GM12878 (cell line): Measurements from ENCODE around the gene RETN. TPM values are rescaled to one million over a fixed set of nuclear protein-coding genes. Genes with fewer than 3 reads are reported as not detected.

ENCODE experiments used
- ATAC-seq: fragments of 200-7000 bp; cut with Tn5 transposase; 3 replicates; pipeline ENCODE4 v1.9.1; 2020; ENCODE audit warnings: mild to moderate bottlenecking, moderate library complexity
- BruUV-seq: library from RNA; stranded (reverse); fragments of 400-500 nt; replicated peaks from 2 replicates; lab custom pipeline; 2021; lab: Mats Ljungman, UMichigan
- CTCF ChIA-PET: fragments of 300-600 bp; sonication (Branson Sonifier 250); formaldehyde crosslinking; extraction: SDS; loops from one replicate; lab custom pipeline; 2021; ENCODE audit warnings: inconsistent platforms; lab: Yijun Ruan, JAX
- POLR2A ChIA-PET: fragments of 350-600 bp; formaldehyde crosslinking; extraction: SDS; loops from one replicate; lab custom pipeline; 2021; ENCODE audit warnings: inconsistent platforms; lab: Charles Lee
- RAD21 ChIA-PET: fragments of 300-600 bp; sonication (Branson Sonifier 250); formaldehyde crosslinking; loops from one replicate; lab custom pipeline; 2023; ENCODE audit warnings: antibody characterized with exemption; ENCODE audit not compliant: unreplicated experiment; lab: Charles Lee
- SMC1A ChIA-PET: fragments of 300-600 bp; sonication (Branson Sonifier 250); formaldehyde crosslinking; loops from one replicate; lab custom pipeline; 2023; ENCODE audit not compliant: unreplicated experiment, uncharacterized antibody; lab: Charles Lee
- DNase-seq: peaks from one replicate; pipeline ENCODE4 v3.0.0-alpha.2; 2011; ENCODE audit warnings: low read depth, low spot score
- FAIRE-seq: peaks from 3 replicates; lab custom pipeline; 2011; peaks lifted over from hg19 to GRCh38; lab: Jason Lieb, UNC
- H2AFZ ChIP-seq: 2 replicates; pipeline ENCODE4 v1.6.0; 2011; ENCODE audit warnings: low read depth, low read length, control low read depth; ENCODE audit not compliant: control insufficient read depth
- H3K27ac ChIP-seq: 2 replicates; pipeline ENCODE4 v1.5.1; 2011; ENCODE audit warnings: control low read depth; ENCODE audit not compliant: control insufficient read depth, insufficient read depth
- H3K27me3 ChIP-seq, 2 experiments: replicated peaks in 1 of 2; 2 replicates each; pipeline versions ENCODE4 v1.6.0 to v1.6.1; 2011; ENCODE audit warnings: low read length in 1 of 2; ENCODE audit not compliant: control insufficient read depth in 2 of 2, insufficient read depth in 2 of 2
- H3K36me3 ChIP-seq, 2 experiments: 2 replicates each; pipeline ENCODE4 v1.5.1; 2011; ENCODE audit warnings: low read length in 1 of 2; ENCODE audit not compliant: control insufficient read depth in 2 of 2, insufficient read depth in 2 of 2
- H3K4me1 ChIP-seq: 2 replicates; pipeline ENCODE4 v1.6.1; 2011; ENCODE audit warnings: mild to moderate bottlenecking, low read length, moderate library complexity, mixed read lengths; ENCODE audit not compliant: control insufficient read depth, insufficient read depth
- H3K4me2 ChIP-seq: 2 replicates; pipeline ENCODE4 v1.6.0; 2011; ENCODE audit warnings: control low read depth; ENCODE audit not compliant: control insufficient read depth, insufficient read depth
- H3K4me3 ChIP-seq: fragments of 200-600 bp; sonication (generic); 2 replicates; pipeline ENCODE4 v1.5.1; 2016
- H3K79me2 ChIP-seq: 2 replicates; pipeline ENCODE4 v1.6.0; 2011; ENCODE audit warnings: low read length; ENCODE audit not compliant: control insufficient read depth, insufficient read depth
- H3K9ac ChIP-seq: 2 replicates; pipeline ENCODE4 v1.8.0; 2011; ENCODE audit warnings: low read length, control low read depth, mixed read lengths; ENCODE audit not compliant: control insufficient read depth, insufficient read depth
- H3K9me3 ChIP-seq: replicated peaks from 3 replicates; pipeline ENCODE4 v1.5.1; 2011; ENCODE audit warnings: mild to moderate bottlenecking, low read length; ENCODE audit not compliant: control insufficient read depth, insufficient read depth
- H4K20me1 ChIP-seq: 2 replicates; pipeline ENCODE4 v1.6.0; 2011; ENCODE audit not compliant: control insufficient read depth, insufficient read depth
- ATF7 ChIP-seq: fragments of 450-650 bp; IDR thresholded peaks from 2 replicates; pipeline ENCODE4 v1.6.1; 2016; ENCODE audit warnings: low read depth, mild to moderate bottlenecking
- BACH1 ChIP-seq: fragments of 450-650 bp; IDR thresholded peaks from 2 replicates; pipeline ENCODE4 v1.6.1; 2017; ENCODE audit warnings: mild to moderate bottlenecking, borderline replicate concordance
- BCL3 ChIP-seq: IDR thresholded peaks from 2 replicates; pipeline ENCODE4 v1.6.1; 2011; ENCODE audit warnings: borderline replicate concordance, low read depth, mild to moderate bottlenecking, moderate library complexity, low read length; ENCODE audit not compliant: insufficient read depth, poor library complexity, severe bottlenecking
- CREB1 ChIP-seq: IDR thresholded peaks from 2 replicates; pipeline ENCODE4 v1.6.1; 2012; ENCODE audit warnings: low read depth, mild to moderate bottlenecking, inconsistent platforms
- EP300 ChIP-seq, 2 experiments: fragments of 150-350 bp in 1 of 2; IDR thresholded peaks; 2 replicates each; pipeline ENCODE4 v1.6.1; 2011 to 2012; ENCODE audit warnings: low read depth in 2 of 2, low read length in 2 of 2, borderline replicate concordance in 1 of 2, improper control_type of control experiment in 1 of 2, inconsistent platforms in 1 of 2; ENCODE audit not compliant: control insufficient read depth in 1 of 2
- HCFC1 ChIP-seq: fragments of 150-350 bp; IDR thresholded peaks from 2 replicates; pipeline ENCODE4 v1.6.1; 2014; ENCODE audit warnings: low read length
- KDM1A ChIP-seq: fragments of 200-600 bp; sonication (generic); IDR thresholded peaks from 2 replicates; pipeline ENCODE4 v1.6.1; 2016; ENCODE audit warnings: borderline replicate concordance
- NBN ChIP-seq: fragments of 450-650 bp; IDR thresholded peaks from 2 replicates; pipeline ENCODE4 v1.6.1; 2016
- PML ChIP-seq: IDR thresholded peaks from 2 replicates; pipeline ENCODE4 v1.6.1; 2012; ENCODE audit warnings: low read length, inconsistent platforms
- POLR2A ChIP-seq: IDR thresholded peaks from 2 replicates; pipeline ENCODE4 v1.6.1; 2011; ENCODE audit warnings: low read depth, mild to moderate bottlenecking, low read length
- POLR2AphosphoS5 ChIP-seq: IDR thresholded peaks from 2 replicates; pipeline ENCODE4 v1.6.1; 2011; ENCODE audit warnings: mild to moderate bottlenecking, low read length, inconsistent platforms
- POU2F2 ChIP-seq: IDR thresholded peaks from 3 replicates; pipeline ENCODE4 v1.6.1; 2011; ENCODE audit warnings: low read depth, mild to moderate bottlenecking, low read length, borderline replicate concordance
- RAD51 ChIP-seq: fragments of 450-650 bp; IDR thresholded peaks from 2 replicates; pipeline ENCODE4 v1.6.1; 2016; ENCODE audit warnings: moderate library complexity, mild to moderate bottlenecking, inconsistent platforms
- RBBP5 ChIP-seq: fragments of 200-600 bp; sonication (generic); conservative IDR thresholded peaks from 2 replicates; pipeline ENCODE4 v1.6.1; 2016
- RFX5 ChIP-seq: IDR thresholded peaks from 2 replicates; pipeline ENCODE4 v1.6.1; 2011; ENCODE audit warnings: low read depth, low read length, improper control_type of control experiment
- SIX5 ChIP-seq: IDR thresholded peaks from 2 replicates; pipeline ENCODE4 v1.6.1; 2011; ENCODE audit warnings: mild to moderate bottlenecking, low read depth, low read length, moderate library complexity; ENCODE audit not compliant: severe bottlenecking
- TAF1 ChIP-seq: IDR thresholded peaks from 2 replicates; pipeline ENCODE4 v1.6.1; 2011; ENCODE audit warnings: mild to moderate bottlenecking, low read depth, low read length, borderline replicate concordance
- TARDBP ChIP-seq: IDR thresholded peaks from 2 replicates; pipeline ENCODE4 v1.6.1; 2016; ENCODE audit warnings: borderline replicate concordance
- YY1 ChIP-seq: IDR thresholded peaks from 2 replicates; pipeline ENCODE4 v1.6.1; 2011; ENCODE audit warnings: low read depth, mild to moderate bottlenecking, low read length
- ZNF24 ChIP-seq: fragments of 450-650 bp; IDR thresholded peaks from 2 replicates; pipeline ENCODE4 v1.6.1; 2017; ENCODE audit warnings: antibody characterized with exemption, mild to moderate bottlenecking
- ZNF687 ChIP-seq: fragments of 450-650 bp; IDR thresholded peaks from 2 replicates; pipeline ENCODE4 v1.6.1; 2017; ENCODE audit warnings: mild to moderate bottlenecking, moderate library complexity
- WGBS: methylation state at CpG from one replicate; pipeline ENCODE4 v1.1.6; 2016; ENCODE audit warnings: low lambda C conversion rate; ENCODE audit not compliant: insufficient replicate concordance, insufficient coverage; ENCODE audit errors: missing lambda C conversion rate; 5-methylcytosine and 5-hydroxymethylcytosine counted together
- in situ Hi-C: fragments of 300-500 bp; cut with MboI; formaldehyde crosslinking; loops from 9 replicates; pipeline ENCODE4 v1.14.3; 2018; ENCODE audit warnings: mixed read lengths
- intact Hi-C: fragments of 100-400 bp; cut with micrococcal nuclease; formaldehyde crosslinking; loops from one replicate; pipeline ENCODE4 v1.14.2; 2022; ENCODE audit not compliant: unreplicated experiment
- polyA plus RNA-seq, 11 experiments: library from polyadenylated mRNA; depleted of rRNA in 4 of 11; unstranded in 6 of 11; stranded (reverse) in 5 of 11; fragments of >200 nt; fragmentation: Nextera tagmentation in 4 of 11; fragmentation: Illumina TruSeq in 1 of 11; extraction: Ambion mirVana in 4 of 11; extraction: Trizol in 1 of 11; gene quantifications; 1 replicate in 1 of 11; 2 replicates in 10 of 11; pipeline versions ENCODE4 v1.2.1 to v1.2.3, GENCODE V29; 2011 to 2016; ENCODE audit warnings: inconsistent platforms in 2 of 11, missing spikeins in 2 of 11, low read depth in 1 of 11
- total RNA-seq, 4 experiments: library from RNA; depleted of rRNA in 3 of 4; stranded (reverse); fragments of >200 nt in 3 of 4; fragmentation: Illumina TruSeq in 1 of 4; extraction: Trizol in 1 of 4; gene quantifications; 2 replicates each; pipeline versions ENCODE4 v1.2.1 to v1.2.3, GENCODE V29; 2013 to 2021

RETN gene
- total and polyA plus RNA-seq, 10 of the 15 experiments (the other 5 are each of a cell fraction or from before 2014, with no cell fraction given), result 0.26 TPM; not detected in 9

- peak; percentile 22 for ATAC-seq
- Histone ChIP-seq H3K4me1 (peaks cover 9% of the 10 kb centered on the region), H3K9me3 (no peaks in the 10 kb centered on the region; the same call in 2 of the 3 replicates), H3K4me3 (no peak overlapping the region), H3K79me2 (peaks cover 25% of the 10 kb centered on the region), H3K27ac (no peak overlapping the region), H3K27me3 (no peaks in the 10 kb centered on the region), H4K20me1 (peaks cover 2% of the 10 kb centered on the region; the same call in 1 of the 2 replicates), H2AFZ (no peak overlapping the region), H3K36me3 (peaks cover 6 to 29% of the 10 kb centered on the region in 2 experiments; a peak in 3 of 4 replicates), H3K4me2 (no peak overlapping the region), H3K9ac (no peak overlapping the region)
- in situ Hi-C loops (no loop called here), intact Hi-C loops (loop anchor here (10.0 kb wide), 1 partner anchor 218 kb away; the partner anchor contains the start of gene MAP2K7)
- no peak for FAIRE-seq
- SMC1A ChIA-PET, result interaction anchor here (2.6 kb wide), 1 partner anchor 113 kb away, joined by 11 read pairs; no protein-coding TSS in a partner anchor
- BruUV-seq, result no TSS peak
- DNase-seq, result no peak
- RAD21 ChIA-PET, result interaction anchor here (0.8 kb wide), 1 partner anchor 14 kb away, joined by 3 read pairs; the partner anchor contains the start of gene FCER2
- 98% methylated on average over 12 of the region's 12 CpGs for WGBS
- CTCF ChIA-PET, result interaction anchor here (1.2 kb wide), 1 partner anchor 22 kb away, joined by 3 read pairs; no protein-coding TSS in a partner anchor
- POLR2A ChIA-PET, result no interaction called here
- TF ChIP-seq RBBP5 (no peak), PML (no peak), CREB1 (0 out of 2 replicates have a peak, but pooled peaks have one; percentile 8), YY1 (no peak), SIX5 (no peak), POLR2AphosphoS5 (peak; percentile 83), POLR2A (peak; percentile 80), ZNF24 (no peak), NBN (no peak), TAF1 (no peak), BACH1 (0 out of 2 replicates have a peak, but pooled peaks have one; percentile 33), POU2F2 (no peak; the same call in 2 of the 3 replicates), ATF7 (no peak), TARDBP (no peak), EP300 (IDR thresholded peaks at IDR 0.05; ENCODE audit: borderline replicate concordance in 1 of 2, control insufficient read depth in 1 of 2, low read depth in 2 of 2, low read length in 2 of 2) (no peak), RFX5 (no peak), ZNF687 (no peak), BCL3 (peak; percentile 32), HCFC1 (no peak), RAD51 (no peak), KDM1A (no peak)
Measured at GRCh38 chr19:7687177-7687576, 18.3 kb downstream of the RETN start.
